ENCODE data around the gene FGFRL1.

FGFRL1 gene

GRCh38 chr4:1041936-1042330, 30.5 kb downstream of the FGFRL1 start:
- ChIA-PET POLR2A (no interaction called here), CTCF (no interaction called here)
- no peak overlapping the region for H3K4me3 ChIP-seq (ENCODE audit: low read depth, low read length)
- TF ChIP-seq CTCF (IDR thresholded peaks at IDR 0.05; ENCODE audit: insufficient read depth, low read length, missing control alignments) = no peak
- no peak for DNase-seq (ENCODE audit: low read depth, low spot score)

GRCh38 chr4:1042352-1043055, 31.1 kb downstream of the FGFRL1 start:
- no peak overlapping the region for H3K4me3 ChIP-seq (ENCODE audit: low read depth, low read length)
- TF ChIP-seq CTCF (IDR thresholded peaks at IDR 0.05; ENCODE audit: insufficient read depth, low read length, missing control alignments) = no peak
- POLR2A ChIA-PET = no interaction called here
- CTCF ChIA-PET = no interaction called here
- no peak for DNase-seq (ENCODE audit: low read depth, low spot score)

GRCh38 chr4:1043162-1043561, 31.7 kb downstream of the FGFRL1 start:
- ChIA-PET CTCF (interaction anchor here (1.1 to 1.9 kb wide), 2 partner anchors 20 to 33 kb away, joined by 3 to 6 read pairs; no protein-coding TSS in a partner anchor), POLR2A (interaction anchor here (0.6 to 1.9 kb wide), 5 partner anchors 9 to 303 kb away, joined by 3 to 4 read pairs (median 3); partner anchors contain the start of genes GAK, TMEM175 and UVSSA)
- H3K4me3 ChIP-seq (ENCODE audit: low read depth, low read length) = no peak overlapping the region
- TF ChIP-seq CTCF (IDR thresholded peaks at IDR 0.05; ENCODE audit: insufficient read depth, low read length, missing control alignments) = no peak
- no peak for DNase-seq (ENCODE audit: low read depth, low spot score)

GRCh38 chr4:1043651-1044468, 32.4 kb downstream of the FGFRL1 start:
- no peak for TF ChIP-seq CTCF (IDR thresholded peaks at IDR 0.05; ENCODE audit: insufficient read depth, low read length, missing control alignments)
- H3K4me3 ChIP-seq (ENCODE audit: low read depth, low read length) = peak overlapping the region; percentile 38
- ChIA-PET POLR2A (interaction anchor here (0.6 to 1.9 kb wide), 7 partner anchors 9 to 303 kb away, joined by 3 to 5 read pairs (median 3); partner anchors contain the start of genes GAK, TMEM175 and UVSSA), CTCF (interaction anchor here (1.1 to 1.9 kb wide), 2 partner anchors 20 to 34 kb away, joined by 3 to 6 read pairs; no protein-coding TSS in a partner anchor)
- DNase-seq (ENCODE audit: low read depth, low spot score) = peak; percentile 96

GRCh38 chr4:1044469-1045192, 33.2 kb downstream of the FGFRL1 start:
- ChIA-PET CTCF (interaction anchor here (1.1 to 1.9 kb wide), 2 partner anchors 21 to 34 kb away, joined by 3 to 6 read pairs; no protein-coding TSS in a partner anchor), POLR2A (interaction anchor here (0.9 to 1.9 kb wide), 3 partner anchors 8 to 302 kb away, joined by 3 to 5 read pairs (median 4); partner anchors contain the start of gene UVSSA)
- no peak overlapping the region for H3K4me3 ChIP-seq (ENCODE audit: low read depth, low read length)
- no peak for TF ChIP-seq CTCF (IDR thresholded peaks at IDR 0.05; ENCODE audit: insufficient read depth, low read length, missing control alignments)
- no peak for DNase-seq (ENCODE audit: low read depth, low spot score)

All from AG04449 (cell line).